K562 (cell line): ENCODE data around the gene MYL11. TPM values are rescaled to one million over a fixed set of nuclear protein-coding genes. Genes with fewer than 3 reads are reported as not detected.

Experiments used
- ATAC-seq: fragments of 200-7000 bp; cut with Tn5 transposase; 3 replicates; pipeline ENCODE4 v1.9.1; 2020; ENCODE audit warnings: moderate library complexity
- BruUV-seq: library from RNA; stranded (reverse); fragments of 400-500 nt; replicated peaks from 2 replicates; lab custom pipeline; 2021; lab: Mats Ljungman, UMichigan
- CTCF ChIA-PET: fragments of 300-600 bp; formaldehyde crosslinking; extraction: SDS; loops from one replicate; lab custom pipeline; 2021; ENCODE audit warnings: low intra/inter-chr PET ratio; lab: Yijun Ruan, JAX
- POLR2A ChIA-PET: fragments of 300-600, 350-650 bp; sonication (Branson Sonifier 250); formaldehyde crosslinking; extraction: SDS; loops from one replicate; lab custom pipeline; 2021; ENCODE audit warnings: antibody characterized with exemption, inconsistent platforms; lab: Yijun Ruan, JAX
- DNase-seq, 4 experiments: peaks; one replicate each; pipeline versions ENCODE4 v3.0.0 to v3.0.0-alpha.2; 2011 to 2018; ENCODE audit warnings: low spot score in 3 of 4, mixed read lengths in 3 of 4; ENCODE audit errors: extremely low read depth in 1 of 4
- FAIRE-seq: peaks from 2 replicates; lab custom pipeline; 2011; peaks lifted over from hg19 to GRCh38; lab: Jason Lieb, UNC
- H2AFZ ChIP-seq: 2 replicates; pipeline ENCODE4 v1.6.0; 2011; ENCODE audit warnings: low read depth, low read length, control low read depth, inconsistent platforms
- H3K27ac ChIP-seq: fragments of 200-600 bp; 3 replicates; pipeline ENCODE4 v1.8.0; 2011; ENCODE audit warnings: low read depth, mild to moderate bottlenecking, control low read depth, inconsistent platforms, low read length, moderate library complexity, mixed read lengths; ENCODE audit errors: extremely low read depth
- H3K27me3 ChIP-seq, 2 experiments: fragments of 300-600 bp in 1 of 2; 2 replicates in 1 of 2; 3 replicates in 1 of 2; pipeline versions ENCODE4 v1.6.0 to v1.8.0; 2011; ENCODE audit warnings: inconsistent platforms in 2 of 2, low read length in 2 of 2, mild to moderate bottlenecking in 1 of 2, mixed read lengths in 1 of 2, moderate library complexity in 1 of 2; ENCODE audit not compliant: control insufficient read depth in 2 of 2, insufficient read depth in 2 of 2
- H3K36me3 ChIP-seq: fragments of 300-600 bp; 3 replicates; pipeline ENCODE4 v1.8.0; 2011; ENCODE audit warnings: mild to moderate bottlenecking, low read length, inconsistent platforms; ENCODE audit not compliant: control insufficient read depth, insufficient read depth
- H3K4me1 ChIP-seq, 2 experiments: fragments of 200-600 bp in 1 of 2; replicated peaks in 1 of 2; 2 replicates in 1 of 2; 3 replicates in 1 of 2; pipeline versions ENCODE4 v1.5.1 to v1.8.0; 2011; ENCODE audit warnings: inconsistent platforms in 2 of 2, low read length in 2 of 2, mild to moderate bottlenecking in 1 of 2, mixed read lengths in 1 of 2, moderate library complexity in 1 of 2; ENCODE audit not compliant: control insufficient read depth in 2 of 2, insufficient read depth in 2 of 2
- H3K4me2 ChIP-seq: 2 replicates; pipeline ENCODE4 v1.6.1; 2011; ENCODE audit warnings: low read length, control low read depth, inconsistent platforms, mixed read lengths; ENCODE audit not compliant: insufficient read depth
- H3K4me3 ChIP-seq: fragments of 200-600 bp; sonication (generic), shearing (Covaris generic); 2 replicates; pipeline ENCODE4 v1.5.1; 2016; ENCODE audit warnings: control low read depth, inconsistent platforms
- H3K79me2 ChIP-seq: fragments of 200-600 bp; 3 replicates; pipeline ENCODE4 v1.8.0; 2011; ENCODE audit warnings: low read length, inconsistent platforms; ENCODE audit not compliant: control insufficient read depth, insufficient read depth
- H3K9ac ChIP-seq, 2 experiments: 2 replicates each; pipeline versions ENCODE4 v1.6.0 to v1.6.1; 2011; ENCODE audit warnings: low read depth in 2 of 2, low read length in 2 of 2, control low read depth in 1 of 2, inconsistent platforms in 1 of 2, mild to moderate bottlenecking in 1 of 2, mixed read lengths in 1 of 2; ENCODE audit not compliant: insufficient read depth in 1 of 2
- H3K9me1 ChIP-seq: one replicate; pipeline ENCODE4 v1.6.0; 2011; ENCODE audit warnings: inconsistent platforms, mild to moderate bottlenecking, low read length, moderate library complexity; ENCODE audit not compliant: control insufficient read depth, insufficient read depth
- H3K9me3 ChIP-seq: replicated peaks from 2 replicates; pipeline ENCODE4 v1.5.1; 2011; ENCODE audit warnings: low read depth, low read length, inconsistent platforms; ENCODE audit not compliant: control insufficient read depth, insufficient read depth
- H4K20me1 ChIP-seq: replicated peaks from 2 replicates; pipeline ENCODE4 v1.6.1; 2011; ENCODE audit warnings: low read length, inconsistent platforms, mixed read lengths; ENCODE audit not compliant: control insufficient read depth, insufficient read depth
- ARID2 ChIP-seq: fragments of 450-650 bp; IDR thresholded peaks from 2 replicates; pipeline ENCODE4 v1.6.1; 2017; ENCODE audit warnings: antibody characterized with exemption, mild to moderate bottlenecking
- ILF3 ChIP-seq: fragments of 450-650 bp; IDR thresholded peaks from 2 replicates; pipeline ENCODE4 v1.6.1; 2018; ENCODE audit warnings: antibody characterized with exemption, mild to moderate bottlenecking, moderate library complexity, borderline replicate concordance
- NFIC ChIP-seq: fragments of 450-650 bp; IDR thresholded peaks from 2 replicates; pipeline ENCODE4 v1.6.1; 2017; ENCODE audit warnings: mild to moderate bottlenecking, inconsistent platforms
- WGBS: fragments of 100-300 bp; shearing (Covaris generic); methylation state at CpG from one replicate; pipeline ENCODE4 v1.1.6; 2016; ENCODE audit warnings: low coverage, mixed read lengths; ENCODE audit not compliant: insufficient coverage; ENCODE audit errors: missing lambda C conversion rate; 5-methylcytosine and 5-hydroxymethylcytosine counted together
- in situ Hi-C: fragments of 300-500 bp; cut with MboI; formaldehyde crosslinking; loops from 4 replicates; pipeline ENCODE4 v1.15.0; 2018; ENCODE audit warnings: inconsistent platforms, mixed read lengths
- intact Hi-C: fragments of 100-400 bp; cut with micrococcal nuclease; formaldehyde crosslinking; loops from 2 replicates; pipeline ENCODE4 v1.14.2; 2022
- polyA plus RNA-seq, 8 experiments: library from polyadenylated mRNA; depleted of rRNA in 4 of 8; stranded (reverse) in 5 of 8; unstranded in 3 of 8; fragments of >200 nt; fragmentation: Nextera tagmentation in 2 of 8; fragmentation: Illumina TruSeq in 1 of 8; extraction: Ambion mirVana in 2 of 8; extraction: Trizol in 1 of 8; gene quantifications; 2 replicates each; pipeline versions ENCODE4 v1.2.1 to v1.2.3, GENCODE V29; 2011 to 2014; ENCODE audit warnings: inconsistent platforms in 1 of 8, missing spikeins in 1 of 8
- total RNA-seq, 7 experiments: library from RNA; depleted of rRNA in 6 of 7; stranded (reverse); fragments of >200 nt in 6 of 7; fragmentation: Illumina TruSeq in 2 of 7; extraction: Trizol in 2 of 7; gene quantifications; 2 replicates each; pipeline versions ENCODE4 v1.2.1 to v1.2.3, GENCODE V29; 2011 to 2021; ENCODE audit warnings: low replicate concordance in 1 of 7
- TF ChIP-seq, protein P1 (sequence below): fragments of 250-450 bp; sonication (Bioruptor Pico); IDR thresholded peaks from 2 replicates; pipeline ENCODE4 v1.9.0; 2021; ENCODE audit warnings: mild to moderate bottlenecking
- TF ChIP-seq, protein P2 (sequence below): sonication (generic); formaldehyde crosslinking; IDR thresholded peaks from 2 replicates; pipeline ENCODE4 v1.8.0; 2022; ENCODE audit warnings: mild to moderate bottlenecking, missing genetic modification reagents

MYL11 gene
- total and polyA plus RNA-seq, 9 of the 15 experiments (the other 6 are each of a cell fraction or from before 2014, with no cell fraction given): 0.31 to 1.5 (median 0.73) TPM; not detected in 4

- Histone ChIP-seq H3K9me1 (peaks cover 5% of the 10 kb centered on the region), H3K27me3 (no peaks in the 10 kb centered on the region), H3K27ac (peak overlapping the region; percentile 34; the same call in 2 of the 3 replicates), H3K4me2 (peak overlapping the region; percentile 84; the same call in 1 of the 2 replicates), H3K79me2 (peaks cover 29% of the 10 kb centered on the region), H4K20me1 (peaks cover 23% of the 10 kb centered on the region), H3K9me3 (no peaks in the 10 kb centered on the region), H3K4me1 (peaks cover 35 to 56% of the 10 kb centered on the region in 2 experiments), H3K9ac (peak overlapping the region; percentile 74 to 84), H2AFZ (peak overlapping the region; percentile 82), H3K4me3 (no peak overlapping the region), H3K36me3 (peaks cover 6% of the 10 kb centered on the region; the same call in 2 of the 3 replicates)
- in situ Hi-C loops (loop anchor here (25.0 kb wide), 1 partner anchor 910 kb away; the partner anchor contains the start of genes BOLA2, SLX1B and SULT1A4), intact Hi-C loops (loop anchor here (5.0 to 10.0 kb wide), 2 partner anchors 35 to 307 kb away; partner anchors contain the start of genes ALDOA and ZNF771)
- no peak for FAIRE-seq
- ChIA-PET CTCF (no interaction called here), POLR2A (interaction anchor here (0.6 to 6.3 kb wide), 5 partner anchors 9 to 36 kb away, joined by 3 to 77 read pairs (median 3); partner anchors contain the start of genes CD2BP2 and ZNF771)
- ATAC-seq: no peak
- TF ChIP-seq, protein P1, sequence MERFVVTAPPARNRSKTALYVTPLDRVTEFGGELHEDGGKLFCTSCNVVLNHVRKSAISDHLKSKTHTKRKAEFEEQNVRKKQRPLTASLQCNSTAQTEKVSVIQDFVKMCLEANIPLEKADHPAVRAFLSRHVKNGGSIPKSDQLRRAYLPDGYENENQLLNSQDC (CRISPR knock-in tag): no peak
- TF ChIP-seq NFIC: peak; percentile 76
- no TSS peak for BruUV-seq
- WGBS: 48% methylated on average over 3 of the region's 6 CpGs
- no peak for DNase-seq
These were observed 2.4 kb upstream of the MYL11 start for GRCh38 chr16:30372038-30372712.

- H4K20me1 ChIP-seq: peaks cover 18% of the 10 kb centered on the region
- H3K27ac ChIP-seq: no peak overlapping the region
- H3K27me3 ChIP-seq: no peaks in the 10 kb centered on the region
- H3K4me3 ChIP-seq: no peak overlapping the region
- peak overlapping the region; percentile 27; the same call in 1 of the 2 replicates for H2AFZ ChIP-seq
- TF ChIP-seq ILF3 (no peak), NFIC (0 out of 2 replicates have a peak, but pooled peaks have one; percentile 3), ARID2 (no peak)
- TF ChIP-seq, protein P2, sequence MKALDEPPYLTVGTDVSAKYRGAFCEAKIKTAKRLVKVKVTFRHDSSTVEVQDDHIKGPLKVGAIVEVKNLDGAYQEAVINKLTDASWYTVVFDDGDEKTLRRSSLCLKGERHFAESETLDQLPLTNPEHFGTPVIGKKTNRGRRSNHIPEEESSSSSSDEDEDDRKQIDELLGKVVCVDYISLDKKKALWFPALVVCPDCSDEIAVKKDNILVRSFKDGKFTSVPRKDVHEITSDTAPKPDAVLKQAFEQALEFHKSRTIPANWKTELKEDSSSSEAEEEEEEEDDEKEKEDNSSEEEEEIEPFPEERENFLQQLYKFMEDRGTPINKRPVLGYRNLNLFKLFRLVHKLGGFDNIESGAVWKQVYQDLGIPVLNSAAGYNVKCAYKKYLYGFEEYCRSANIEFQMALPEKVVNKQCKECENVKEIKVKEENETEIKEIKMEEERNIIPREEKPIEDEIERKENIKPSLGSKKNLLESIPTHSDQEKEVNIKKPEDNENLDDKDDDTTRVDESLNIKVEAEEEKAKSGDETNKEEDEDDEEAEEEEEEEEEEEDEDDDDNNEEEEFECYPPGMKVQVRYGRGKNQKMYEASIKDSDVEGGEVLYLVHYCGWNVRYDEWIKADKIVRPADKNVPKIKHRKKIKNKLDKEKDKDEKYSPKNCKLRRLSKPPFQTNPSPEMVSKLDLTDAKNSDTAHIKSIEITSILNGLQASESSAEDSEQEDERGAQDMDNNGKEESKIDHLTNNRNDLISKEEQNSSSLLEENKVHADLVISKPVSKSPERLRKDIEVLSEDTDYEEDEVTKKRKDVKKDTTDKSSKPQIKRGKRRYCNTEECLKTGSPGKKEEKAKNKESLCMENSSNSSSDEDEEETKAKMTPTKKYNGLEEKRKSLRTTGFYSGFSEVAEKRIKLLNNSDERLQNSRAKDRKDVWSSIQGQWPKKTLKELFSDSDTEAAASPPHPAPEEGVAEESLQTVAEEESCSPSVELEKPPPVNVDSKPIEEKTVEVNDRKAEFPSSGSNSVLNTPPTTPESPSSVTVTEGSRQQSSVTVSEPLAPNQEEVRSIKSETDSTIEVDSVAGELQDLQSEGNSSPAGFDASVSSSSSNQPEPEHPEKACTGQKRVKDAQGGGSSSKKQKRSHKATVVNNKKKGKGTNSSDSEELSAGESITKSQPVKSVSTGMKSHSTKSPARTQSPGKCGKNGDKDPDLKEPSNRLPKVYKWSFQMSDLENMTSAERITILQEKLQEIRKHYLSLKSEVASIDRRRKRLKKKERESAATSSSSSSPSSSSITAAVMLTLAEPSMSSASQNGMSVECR: 0 out of 2 replicates have a peak, but pooled peaks have one; percentile 22
- CTCF ChIA-PET: no interaction called here
- in situ Hi-C loops: loop anchor here (25.0 kb wide), 1 partner anchor 910 kb away; the partner anchor contains the start of genes BOLA2, SLX1B and SULT1A4
- H3K9me3 ChIP-seq: no peaks in the 10 kb centered on the region
- ATAC-seq: no peak
- WGBS: 89% methylated on average over 4 of the region's 5 CpGs
- H3K4me2 ChIP-seq: no peak overlapping the region
- BruUV-seq: no TSS peak
- peaks cover 23% of the 10 kb centered on the region for H3K79me2 ChIP-seq
- no peak for FAIRE-seq
- intact Hi-C loops: loop anchor here (5.0 to 10.0 kb wide), 2 partner anchors 35 to 308 kb away; partner anchors contain the start of genes ALDOA and ZNF771
- no peaks in the 10 kb centered on the region for H3K9me1 ChIP-seq
- H3K4me1 ChIP-seq: peaks cover 33 to 57% of the 10 kb centered on the region in 2 experiments
- no peak for DNase-seq
- 0 out of 3 replicates have a peak, but pooled peaks cover under 1% of the 10 kb centered on the region for H3K36me3 ChIP-seq
- peak overlapping the region; percentile 74 to 84; a peak in 3 of 4 replicates for H3K9ac ChIP-seq
- POLR2A ChIA-PET: interaction anchor here (0.6 to 0.9 kb wide), 2 partner anchors 8 to 35 kb away, joined by 3 read pairs; partner anchors contain the start of gene ZNF771
These were observed 1.9 kb upstream of the MYL11 start for GRCh38 chr16:30372725-30373124.
